Transverse colon (tissue), 4 donors: ENCODE results near the gene MED15. TPM values are rescaled to one million over a fixed set of nuclear protein-coding genes. Genes with fewer than 3 reads are reported as not detected.
A peak's percentile ranks its signal among the peaks of the same experiment; 100 is the strongest.

ENCODE experiments used
- DNase-seq: peaks from one replicate; pipeline ENCODE4 v3.0.0-alpha.2; 2019
- H3K27ac ChIP-seq, 4 donors: fragments of 200-600 bp; sonication (generic); 2 replicates each; pipeline ENCODE4 v1.5.1; 2016 to 2018; ENCODE audit warnings: inconsistent platforms in 4 of 4
- H3K27me3 ChIP-seq: fragments of 200-600 bp; sonication (generic); 2 replicates; pipeline ENCODE4 v1.5.1; 2017; ENCODE audit warnings: inconsistent platforms
- H3K36me3 ChIP-seq, 4 donors: fragments of 200-600 bp; sonication (generic); 2 replicates each; pipeline ENCODE4 v1.5.1; 2017 to 2019; ENCODE audit warnings: inconsistent platforms in 4 of 4
- H3K4me1 ChIP-seq, 4 donors: fragments of 200-600 bp; sonication (generic); 2 replicates each; pipeline ENCODE4 v1.5.1; 2017 to 2020; ENCODE audit warnings: inconsistent platforms in 4 of 4
- H3K4me3 ChIP-seq, 4 donors: fragments of 200-600 bp; sonication (generic); 1 replicate in 1 of 4; 2 replicates in 3 of 4; pipeline versions ENCODE4 v1.5.1 to v1.6.1; 2017 to 2019; ENCODE audit warnings: inconsistent platforms in 4 of 4
- H3K9me3 ChIP-seq, 2 donors: fragments of 200-600 bp; sonication (generic); 2 replicates each; pipeline ENCODE4 v1.5.1; 2017 to 2019; ENCODE audit warnings: inconsistent platforms in 2 of 2
- EP300 ChIP-seq: sonication (generic); formaldehyde crosslinking; IDR thresholded peaks from one replicate; pipeline ENCODE4 v1.6.1; 2017; ENCODE audit warnings: antibody characterized with exemption, low read depth
- POLR2A ChIP-seq: fragments of 450-650 bp; IDR thresholded peaks from one replicate; pipeline ENCODE4 v1.6.1; 2016; ENCODE audit warnings: antibody characterized with exemption, mild to moderate bottlenecking, moderate library complexity
- POLR2AphosphoS5 ChIP-seq, 3 donors: sonication (generic); formaldehyde crosslinking; IDR thresholded peaks; one replicate each; pipeline ENCODE4 v1.6.1; 2016; ENCODE audit warnings: antibody characterized with exemption in 3 of 3
- WGBS, 2 donors: methylation state at CpG; one replicate each; pipeline ENCODE4 v1.1.5; 2018; ENCODE audit warnings: low coverage in 1 of 2; 5-methylcytosine and 5-hydroxymethylcytosine counted together
- in situ Hi-C, 4 donors: fragments of 200-750 bp; cut with MboI; loops; one replicate each; pipeline versions ENCODE4 v1.15.0 to v1.15.1; 2017; ENCODE audit warnings: low sequenced_read_pairs in 3 of 4, low pct_ligation_motif_present in 1 of 4, low pct_unique_long_range_greater_than_20kb in 1 of 4
- intact Hi-C: fragments of 100-400 bp; cut with DNase I; formaldehyde crosslinking; loops from one replicate; pipeline ENCODE4 v1.15.1; 2023; ENCODE audit warnings: low total_unique reads
- total RNA-seq, 4 donors: library from RNA; depleted of rRNA; stranded (reverse); fragments of >200 nt; gene quantifications; one replicate each; pipeline ENCODE4 v1.1.0, GENCODE V29; 2016
- TF ChIP-seq, protein P1 (sequence below), 5 experiments: fragments of 200-600 bp in 3 of 5; fragments of 450-650 bp in 2 of 5; sonication (generic) in 3 of 5; IDR thresholded peaks; 1 replicate in 2 of 5; 2 replicates in 3 of 5; pipeline ENCODE4 v1.5.1; 2016 to 2017; ENCODE audit warnings: antibody characterized with exemption in 5 of 5, inconsistent platforms in 3 of 5, mild to moderate bottlenecking in 2 of 5, moderate library complexity in 1 of 5

MED15 gene
- total RNA-seq, 4 donors from 2014 or later: 70.3 to 211 (median 116) TPM

GRCh38 chr22:20494978-20495860 lies 12.2 kb upstream of the MED15 start, which contains the start of gene KLHL22:
KLHL22 (minus strand) TSS chr22:20495795; CDS start chr22:20489211, 6,584 bp downstream.
- in situ Hi-C loops: no loop called here
- WGBS, 2 donors: 1% methylated on average over 55 of the region's 108 CpGs; no CpG with 5 or more reads in 1 of the 2 donors
- intact Hi-C loops: loop anchor here (2.0 kb wide), 1 partner anchor 76 kb away; no protein-coding TSS in a partner anchor

DNA sequence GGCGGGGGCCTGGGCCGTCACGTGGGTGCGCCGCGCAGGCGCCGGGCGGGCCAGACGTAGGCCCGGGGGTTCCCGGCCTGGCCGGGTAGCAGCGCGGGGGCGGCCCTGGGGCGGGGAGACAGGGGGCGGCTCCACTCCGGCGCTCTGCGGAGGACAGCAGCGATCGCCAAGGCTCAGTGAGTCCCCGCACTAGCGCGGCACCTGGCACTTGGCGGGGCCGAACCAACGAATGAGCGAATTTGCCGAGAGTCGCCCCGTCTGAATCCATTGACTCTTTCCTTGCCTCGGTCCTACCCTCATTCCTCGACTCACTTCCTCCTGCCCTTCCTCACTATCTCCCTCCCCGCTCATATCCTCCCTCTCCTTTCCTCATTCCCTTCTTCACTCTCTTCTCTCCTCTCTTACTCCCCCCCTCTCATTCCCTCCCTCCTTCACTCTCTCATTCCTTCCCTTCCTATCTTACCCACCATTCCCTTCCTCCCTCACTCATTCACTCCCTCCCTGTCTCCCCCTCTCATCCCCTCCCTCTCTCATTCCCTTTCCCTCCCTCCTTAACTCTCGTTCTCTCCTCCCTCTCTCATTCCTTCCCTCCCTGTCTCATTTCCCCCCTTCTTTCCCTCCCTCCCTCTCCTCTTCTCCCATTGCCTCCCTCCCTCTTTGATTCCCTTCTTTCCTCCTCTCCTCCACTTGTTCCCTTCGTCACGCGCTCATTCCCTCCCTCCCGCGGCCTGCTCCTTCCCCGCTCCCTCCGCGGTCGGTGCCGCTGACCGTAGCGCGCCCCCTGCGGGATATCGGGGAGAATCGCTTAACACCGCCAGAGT lies 11.3 kb upstream of the MED15 start:
- WGBS, 2 donors: 0 to 4% methylated on average over 10 to 43 of the region's 54 CpGs

More at GRCh38 chr22:20494978-20495860, 12.2 kb upstream of the MED15 start, which contains the start of gene KLHL22:
- DNase-seq: peak; percentile 44
- no peaks in the 10 kb centered on the region for H3K36me3 ChIP-seq
- H3K27ac ChIP-seq: peak within 1 kb of the TSS; percentile 96 to 98 (median 97)
- TF ChIP-seq EP300 (no peak), POLR2A (no peak), POLR2AphosphoS5 (IDR thresholded peaks at IDR 0.05) (no peak)
- TF ChIP-seq, protein P1, sequence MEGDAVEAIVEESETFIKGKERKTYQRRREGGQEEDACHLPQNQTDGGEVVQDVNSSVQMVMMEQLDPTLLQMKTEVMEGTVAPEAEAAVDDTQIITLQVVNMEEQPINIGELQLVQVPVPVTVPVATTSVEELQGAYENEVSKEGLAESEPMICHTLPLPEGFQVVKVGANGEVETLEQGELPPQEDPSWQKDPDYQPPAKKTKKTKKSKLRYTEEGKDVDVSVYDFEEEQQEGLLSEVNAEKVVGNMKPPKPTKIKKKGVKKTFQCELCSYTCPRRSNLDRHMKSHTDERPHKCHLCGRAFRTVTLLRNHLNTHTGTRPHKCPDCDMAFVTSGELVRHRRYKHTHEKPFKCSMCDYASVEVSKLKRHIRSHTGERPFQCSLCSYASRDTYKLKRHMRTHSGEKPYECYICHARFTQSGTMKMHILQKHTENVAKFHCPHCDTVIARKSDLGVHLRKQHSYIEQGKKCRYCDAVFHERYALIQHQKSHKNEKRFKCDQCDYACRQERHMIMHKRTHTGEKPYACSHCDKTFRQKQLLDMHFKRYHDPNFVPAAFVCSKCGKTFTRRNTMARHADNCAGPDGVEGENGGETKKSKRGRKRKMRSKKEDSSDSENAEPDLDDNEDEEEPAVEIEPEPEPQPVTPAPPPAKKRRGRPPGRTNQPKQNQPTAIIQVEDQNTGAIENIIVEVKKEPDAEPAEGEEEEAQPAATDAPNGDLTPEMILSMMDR (IDR thresholded peaks at IDR 0.05): no peak
- no peaks in the 10 kb centered on the region for H3K9me3 ChIP-seq
- no peaks in the 10 kb centered on the region for H3K27me3 ChIP-seq
- H3K4me3 ChIP-seq: peak within 1 kb of the TSS; percentile 61 to 71 (median 68)
- peaks cover 6 to 32% (median 20%) of the 10 kb centered on the region in 4 donors for H3K4me1 ChIP-seq

GRCh38 chr22:20497426-20497825 lies 10.0 kb upstream of the MED15 start:
- Histone ChIP-seq H3K9me3 (no peaks in the 10 kb centered on the region), H3K36me3 (peaks cover 0 to 3% (median 0%) of the 10 kb centered on the region in 4 donors), H3K27me3 (no peaks in the 10 kb centered on the region), H3K4me3 (no peak overlapping the region), H3K4me1 (peaks cover 6 to 49% (median 26%) of the 10 kb centered on the region in 4 donors), H3K27ac (no peak overlapping the region)
- WGBS, 2 donors: 80 to 92% methylated on average over 2 to 3 of the region's 3 CpGs
- intact Hi-C loops: no loop called here
- no peak for DNase-seq
- in situ Hi-C loops: no loop called here
- TF ChIP-seq, protein P1 (IDR thresholded peaks at IDR 0.05): no peak
- TF ChIP-seq POLR2AphosphoS5 (IDR thresholded peaks at IDR 0.05) (no peak), EP300 (no peak), POLR2A (no peak)

More for the DNA sequence above, 11.3 kb upstream of the MED15 start:
- TF ChIP-seq POLR2AphosphoS5 (IDR thresholded peaks at IDR 0.05) (peak; percentile 76 to 90 (median 85)), POLR2A (peak; percentile 87), EP300 (no peak)
- TF ChIP-seq, protein P1 (IDR thresholded peaks at IDR 0.05): peak; percentile 85 to 95 (median 88)
- H3K27ac ChIP-seq: peak overlapping the region; percentile 96 to 98 (median 97)
- intact Hi-C loops: loop anchor here (2.0 kb wide), 1 partner anchor 77 kb away; no protein-coding TSS in a partner anchor
- no peaks in the 10 kb centered on the region for H3K9me3 ChIP-seq
- DNase-seq: peak; percentile 94
- no peaks in the 10 kb centered on the region for H3K27me3 ChIP-seq
- H3K4me1 ChIP-seq: peaks cover 6 to 41% (median 24%) of the 10 kb centered on the region in 4 donors
- H3K36me3 ChIP-seq: peaks cover 0 to under 1% (median 0%) of the 10 kb centered on the region in 4 donors
- in situ Hi-C loops: no loop called here
- H3K4me3 ChIP-seq: peak overlapping the region; percentile 61 to 71 (median 67)
